ENCODE results near the gene IL17C.

DNA sequence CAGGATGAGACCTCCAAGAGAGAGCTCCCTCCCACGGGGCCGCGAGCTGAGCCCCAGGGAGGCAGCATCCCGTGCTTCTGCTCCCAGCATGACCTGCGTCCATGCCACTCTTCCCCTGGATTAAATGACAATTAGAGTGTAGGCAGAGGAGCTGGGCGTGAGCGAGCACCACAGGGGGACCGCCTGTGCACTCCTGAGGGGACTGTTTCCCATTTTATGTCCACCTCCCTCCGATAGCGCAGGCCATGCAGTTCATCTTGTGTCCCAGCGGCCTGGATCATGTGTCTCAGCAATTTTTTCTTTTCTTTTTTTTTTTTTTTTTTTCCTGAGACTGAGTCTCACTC lies 5.8 kb upstream of the IL17C start:
- TF ChIP-seq, protein P1, sequence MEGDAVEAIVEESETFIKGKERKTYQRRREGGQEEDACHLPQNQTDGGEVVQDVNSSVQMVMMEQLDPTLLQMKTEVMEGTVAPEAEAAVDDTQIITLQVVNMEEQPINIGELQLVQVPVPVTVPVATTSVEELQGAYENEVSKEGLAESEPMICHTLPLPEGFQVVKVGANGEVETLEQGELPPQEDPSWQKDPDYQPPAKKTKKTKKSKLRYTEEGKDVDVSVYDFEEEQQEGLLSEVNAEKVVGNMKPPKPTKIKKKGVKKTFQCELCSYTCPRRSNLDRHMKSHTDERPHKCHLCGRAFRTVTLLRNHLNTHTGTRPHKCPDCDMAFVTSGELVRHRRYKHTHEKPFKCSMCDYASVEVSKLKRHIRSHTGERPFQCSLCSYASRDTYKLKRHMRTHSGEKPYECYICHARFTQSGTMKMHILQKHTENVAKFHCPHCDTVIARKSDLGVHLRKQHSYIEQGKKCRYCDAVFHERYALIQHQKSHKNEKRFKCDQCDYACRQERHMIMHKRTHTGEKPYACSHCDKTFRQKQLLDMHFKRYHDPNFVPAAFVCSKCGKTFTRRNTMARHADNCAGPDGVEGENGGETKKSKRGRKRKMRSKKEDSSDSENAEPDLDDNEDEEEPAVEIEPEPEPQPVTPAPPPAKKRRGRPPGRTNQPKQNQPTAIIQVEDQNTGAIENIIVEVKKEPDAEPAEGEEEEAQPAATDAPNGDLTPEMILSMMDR (IDR thresholded peaks at IDR 0.05): no peak
- no peak for TF ChIP-seq POLR2A (IDR thresholded peaks at IDR 0.05)

Data from ovary (tissue), 3 donors.